Activated CD8-positive, alpha-beta memory T cell treated with anti-CD3 and anti-CD28 coated beads, Interleukin-2, amount 50 U/mL, for 24 hours (primary cell): ENCODE data around the gene ADGRD1.

Experiments
- DNase-seq: peaks from one replicate; pipeline ENCODE4 v3.0.0-alpha.2; 2020; ENCODE audit errors: extremely low read depth

ADGRD1 gene

GRCh38 chr12:131072451-131073230 is 118.9 kb downstream of the ADGRD1 start:
- no peak for DNase-seq

- no peak for DNase-seq
Measured at GRCh38 chr12:131074221-131075083, 120.7 kb downstream of the ADGRD1 start.

GRCh38 chr12:131075194-131075593 is 121.5 kb downstream of the ADGRD1 start:
- no peak for DNase-seq

GRCh38 chr12:131075611-131076010 is 121.9 kb downstream of the ADGRD1 start:
- DNase-seq: no peak

GRCh38 chr12:131076296-131076695 is 122.6 kb downstream of the ADGRD1 start:
- no peak for DNase-seq

GRCh38 chr12:131076791-131077747 is 123.4 kb downstream of the ADGRD1 start:
- DNase-seq: no peak

- no peak for DNase-seq
Measured at GRCh38 chr12:131077931-131078391, 124.3 kb downstream of the ADGRD1 start.

GRCh38 chr12:131082290-131083194 is 128.8 kb downstream of the ADGRD1 start:
- DNase-seq: no peak

- DNase-seq: no peak
Measured at GRCh38 chr12:131084341-131085011, 130.8 kb downstream of the ADGRD1 start.

- no peak for DNase-seq
Measured at GRCh38 chr12:131085125-131085815, 131.6 kb downstream of the ADGRD1 start.

GRCh38 chr12:131085816-131086591 is 132.3 kb downstream of the ADGRD1 start:
- DNase-seq: no peak

GRCh38 chr12:131087302-131087818 is 133.7 kb downstream of the ADGRD1 start:
- no peak for DNase-seq

- DNase-seq: no peak
Measured at GRCh38 chr12:131087991-131088700, 134.4 kb downstream of the ADGRD1 start.

GRCh38 chr12:131088701-131089530 is 135.2 kb downstream of the ADGRD1 start:
- no peak for DNase-seq

GRCh38 chr12:131089531-131090273 is 136.0 kb downstream of the ADGRD1 start:
- no peak for DNase-seq
